ENCODE measurements around the gene LARGE2.

The LARGE2 gene

DNA sequence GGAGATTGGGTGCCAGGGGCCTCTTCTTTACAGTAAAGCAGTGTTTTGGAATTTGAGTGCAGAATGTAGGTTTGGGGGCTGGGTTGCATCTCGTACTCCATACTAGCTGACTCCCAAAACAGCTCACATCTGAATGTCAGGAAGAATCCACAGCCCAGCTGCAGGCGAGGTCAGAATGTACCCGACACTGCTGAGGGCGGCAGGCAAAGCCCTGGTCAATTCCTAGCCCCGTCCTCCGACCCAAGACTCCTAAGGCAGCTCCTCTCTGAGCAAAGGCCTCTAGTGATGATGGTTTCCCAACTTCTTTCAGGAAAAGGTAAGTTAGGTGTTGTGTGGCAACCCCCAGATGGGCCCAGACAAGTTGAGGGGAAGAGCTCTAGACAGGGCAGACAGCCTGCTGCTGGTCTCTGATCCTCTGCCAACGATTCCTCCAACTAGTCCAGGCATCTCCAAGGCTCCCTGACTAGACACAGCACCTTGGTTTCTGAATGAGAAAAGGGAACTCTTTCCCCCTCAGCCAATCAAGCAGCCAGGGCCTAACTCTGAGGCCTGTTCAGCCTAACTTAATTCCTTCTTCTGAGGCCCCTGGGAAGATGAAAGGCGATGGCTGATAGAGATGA lies 8.6 kb downstream of the LARGE2 start:
- no peak for DNase-seq

- no peak for DNase-seq
Measured at GRCh38 chr11:45931739-45932138, 9.3 kb downstream of the LARGE2 start.

DNA sequence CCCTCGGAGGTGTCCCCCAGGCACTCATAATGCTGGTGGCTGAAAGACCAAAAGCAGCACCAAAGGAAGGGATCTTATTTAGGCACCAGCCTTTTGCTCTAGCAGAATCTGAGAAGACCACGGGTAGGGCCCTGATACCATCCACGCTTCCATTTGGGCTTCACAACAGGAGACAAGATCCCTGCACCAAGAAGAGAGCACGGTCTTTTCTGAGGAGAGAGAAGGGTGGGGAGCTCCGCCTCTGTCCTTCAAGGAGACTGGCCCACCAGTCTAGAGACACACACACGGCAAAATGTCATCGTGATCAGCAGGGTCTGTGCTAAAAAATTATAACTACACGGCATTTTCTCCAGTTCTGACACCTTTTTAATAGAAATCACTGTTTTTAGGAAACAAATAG lies 9.8 kb downstream of the LARGE2 start:
- DNase-seq = no peak

DNA sequence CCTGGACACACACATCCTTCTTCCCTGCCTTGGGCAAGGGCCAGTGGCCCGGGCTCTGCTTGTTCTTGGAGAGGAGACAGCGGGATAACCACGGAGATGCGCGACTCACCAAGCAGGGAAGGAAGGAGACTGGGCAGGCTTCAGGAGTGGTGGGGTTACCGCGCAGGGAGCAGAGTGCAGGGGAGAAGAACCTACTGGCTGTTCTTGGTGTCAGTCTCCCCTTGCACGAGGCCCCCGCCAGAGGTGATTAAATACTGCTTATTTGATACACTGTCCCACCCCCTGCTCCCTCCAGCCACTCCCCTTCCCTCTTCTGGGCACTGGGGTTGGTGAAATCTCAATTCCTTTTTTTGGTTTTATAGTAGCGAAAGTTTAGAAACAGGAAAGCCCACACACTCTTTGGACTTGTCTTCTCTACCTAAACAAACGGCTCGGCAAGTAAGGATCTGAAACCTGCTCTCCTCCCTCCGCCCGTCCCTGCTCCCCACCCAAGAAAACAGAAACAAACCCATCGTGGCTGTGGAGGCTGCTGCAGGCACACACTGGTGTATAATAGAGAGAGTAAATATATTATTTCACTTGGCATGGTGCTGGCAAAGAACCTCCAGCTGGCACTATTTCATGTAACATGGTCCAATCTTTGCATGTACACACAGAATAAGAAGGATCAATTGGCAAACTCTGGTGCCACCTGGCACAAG lies 10.8 kb downstream of the LARGE2 start:
- DNase-seq = no peak

DNA sequence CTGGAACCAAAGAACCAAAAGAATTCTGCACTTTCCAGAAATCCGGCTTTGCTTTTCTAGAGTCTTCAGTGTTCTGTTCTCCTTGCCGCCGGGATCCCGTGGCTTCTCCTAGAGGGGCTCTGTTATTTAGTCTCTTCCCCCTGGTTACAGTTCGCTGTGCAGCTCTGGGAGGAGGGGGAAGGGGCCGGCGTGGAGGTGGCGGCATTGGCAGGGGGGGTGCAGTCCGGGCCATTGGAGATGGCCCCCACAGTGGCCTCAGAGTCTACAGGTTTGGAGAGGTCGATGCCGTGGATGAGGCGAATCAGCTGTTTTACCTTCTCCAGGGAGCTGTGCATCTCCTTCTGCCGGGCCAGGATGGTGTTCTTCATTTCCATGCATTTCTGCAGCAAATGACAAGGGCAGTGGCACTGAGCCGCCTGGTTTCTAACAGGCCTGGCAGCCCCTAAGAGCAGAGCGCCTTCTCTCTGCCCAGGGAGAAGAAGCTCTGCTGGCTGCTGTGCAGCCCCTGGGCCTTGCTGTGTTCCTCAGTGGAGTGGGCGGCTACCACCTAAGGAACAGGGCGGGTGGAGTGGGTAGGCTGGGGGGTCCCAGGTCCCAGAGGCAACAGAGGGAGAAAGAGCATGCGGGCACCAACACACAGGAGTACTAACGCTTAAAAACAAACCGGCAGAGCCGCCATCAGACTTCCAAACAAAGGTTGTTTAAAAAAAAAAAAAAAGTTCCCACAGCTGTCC lies 11.6 kb downstream of the LARGE2 start:
- DNase-seq = no peak

- no peak for DNase-seq
Measured at GRCh38 chr11:45934580-45935318, 12.3 kb downstream of the LARGE2 start.

DNA sequence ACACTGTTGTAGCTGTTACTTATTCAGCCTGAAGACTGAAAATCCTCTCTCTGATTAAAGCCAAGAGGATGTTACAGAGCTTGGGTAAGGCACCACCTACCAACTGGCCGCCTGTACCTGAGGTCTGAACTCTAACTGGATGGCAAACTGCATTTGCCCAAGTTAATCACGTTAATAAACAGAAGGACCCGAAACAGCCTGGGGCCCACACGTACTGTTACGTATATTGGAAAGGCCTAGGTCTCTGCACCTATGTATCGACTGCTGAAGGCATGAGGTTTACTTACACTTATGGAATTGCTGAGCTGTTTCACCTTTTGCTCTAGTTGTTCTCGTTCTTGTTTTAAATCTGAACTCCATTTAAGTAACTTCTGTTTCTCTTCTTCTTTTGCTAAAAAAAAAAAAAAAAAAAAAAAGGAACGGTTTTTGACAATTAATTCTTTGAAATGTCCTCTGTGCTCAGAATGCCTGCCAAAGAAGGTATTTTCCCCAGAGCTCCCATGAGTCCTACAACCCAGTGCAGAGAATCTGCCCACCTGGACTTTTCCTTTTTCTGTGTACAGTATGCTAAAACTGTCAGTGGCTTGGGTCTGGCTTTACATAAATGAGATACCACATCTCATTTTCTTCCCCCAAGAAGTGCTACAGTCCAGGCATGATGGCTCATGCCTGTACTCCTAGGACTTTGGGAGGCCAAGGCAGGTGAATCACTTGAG lies 13.1 kb downstream of the LARGE2 start:
- DNase-seq = no peak

DNA sequence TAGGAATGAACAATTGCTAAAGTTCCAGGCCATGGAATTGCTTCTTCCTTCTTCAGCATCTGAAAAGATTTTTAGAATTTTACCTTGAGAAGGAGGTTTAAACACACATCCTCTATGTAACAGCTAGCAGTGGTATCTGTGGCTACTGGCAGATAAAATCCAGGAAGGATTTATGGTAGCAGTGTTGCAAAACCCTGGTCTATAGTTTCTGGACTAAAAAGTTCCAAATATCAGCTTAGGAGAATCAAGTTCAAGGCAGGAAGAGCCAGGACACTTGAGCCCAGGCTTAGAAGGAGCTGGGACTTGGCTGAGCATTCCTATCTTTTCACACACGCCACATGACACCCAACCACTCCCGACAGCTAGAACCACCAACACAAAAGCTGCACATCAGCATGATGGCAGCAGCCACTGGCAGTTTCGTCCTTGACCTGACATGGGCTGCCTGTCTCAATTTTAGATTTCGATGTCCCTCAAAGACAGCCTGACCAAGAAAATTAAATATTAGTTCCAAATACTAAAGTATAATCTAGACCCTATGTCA lies 14.1 kb downstream of the LARGE2 start:
- no peak for DNase-seq

- no peak for DNase-seq
Measured at GRCh38 chr11:45937916-45938315, 15.5 kb downstream of the LARGE2 start.

DNA sequence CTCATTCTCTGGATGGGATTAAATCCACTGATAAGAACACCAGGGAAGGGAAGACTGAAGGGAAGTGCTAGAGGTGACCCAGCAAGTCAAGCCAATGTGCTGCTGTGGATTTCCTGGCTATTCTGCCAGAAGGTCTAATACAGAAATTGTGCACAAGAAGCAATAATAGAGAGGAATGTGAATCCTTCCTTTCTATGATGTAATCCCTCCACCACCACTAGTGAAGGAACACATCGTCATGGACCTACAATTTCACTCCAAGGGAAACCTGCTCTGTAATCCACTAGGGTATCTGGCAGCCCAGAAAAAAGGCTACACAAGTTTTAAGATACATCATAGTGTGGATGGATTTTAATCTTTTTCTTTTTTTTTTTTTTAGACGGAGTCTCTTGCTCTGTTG lies 17.4 kb downstream of the LARGE2 start:
- no peak for DNase-seq

GRCh38 chr11:45941285-45941684 lies 18.8 kb downstream of the LARGE2 start:
- DNase-seq = no peak

DNA sequence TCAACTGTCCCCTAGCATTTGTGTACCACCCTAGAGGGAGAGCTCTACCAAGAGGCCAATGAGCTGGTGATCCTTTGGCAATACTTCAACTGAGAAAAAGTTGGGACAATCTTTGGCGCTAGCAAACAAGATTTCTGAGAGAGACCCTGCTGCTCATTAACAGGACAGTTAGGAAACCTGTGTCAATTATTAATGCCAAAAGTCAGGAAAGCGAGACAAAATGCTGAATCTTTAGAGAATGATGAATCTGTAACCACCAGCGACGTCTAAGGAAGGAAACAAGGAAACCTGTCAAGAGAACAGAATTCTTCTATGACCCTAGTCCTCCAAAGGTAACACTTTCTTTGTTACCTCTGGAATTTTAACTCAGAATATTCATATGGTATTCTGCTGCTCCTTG lies 19.9 kb downstream of the LARGE2 start:
- DNase-seq = no peak

DNA sequence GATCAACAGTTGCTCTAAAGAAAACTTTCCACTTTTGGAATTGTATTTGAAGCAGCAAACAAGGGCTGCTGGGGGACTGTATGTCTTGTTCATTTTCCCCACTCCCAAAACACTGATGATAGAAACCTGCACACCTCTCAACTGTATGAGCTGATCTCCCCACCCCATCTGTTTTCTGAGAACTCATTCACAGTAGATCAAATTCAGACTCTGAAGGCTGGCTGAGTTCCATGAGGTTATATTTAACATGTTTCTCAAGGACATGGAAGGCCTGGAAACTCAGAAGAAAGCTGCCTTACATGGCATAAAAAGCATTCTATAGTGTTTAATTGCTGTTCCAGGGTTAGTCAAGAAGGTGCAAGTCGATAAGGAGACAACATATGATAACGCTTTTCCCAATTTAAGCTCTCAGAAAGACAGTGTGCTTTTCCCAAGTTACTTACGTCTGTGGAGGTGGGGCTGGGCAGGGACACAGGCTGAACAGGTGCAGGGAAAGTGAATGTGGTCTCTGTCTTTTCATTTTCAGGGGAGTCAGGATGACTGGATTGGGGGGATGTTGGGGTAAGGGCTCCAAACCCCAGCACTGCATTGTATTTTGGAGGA lies 23.0 kb downstream of the LARGE2 start:
- no peak for DNase-seq

GRCh38 chr11:45947885-45948284 lies 25.4 kb downstream of the LARGE2 start:
- DNase-seq = no peak

- no peak for DNase-seq
Measured at GRCh38 chr11:45948356-45948755, 25.9 kb downstream of the LARGE2 start.

- no peak for DNase-seq
Measured at GRCh38 chr11:45949992-45950407, 27.5 kb downstream of the LARGE2 start.

DNA sequence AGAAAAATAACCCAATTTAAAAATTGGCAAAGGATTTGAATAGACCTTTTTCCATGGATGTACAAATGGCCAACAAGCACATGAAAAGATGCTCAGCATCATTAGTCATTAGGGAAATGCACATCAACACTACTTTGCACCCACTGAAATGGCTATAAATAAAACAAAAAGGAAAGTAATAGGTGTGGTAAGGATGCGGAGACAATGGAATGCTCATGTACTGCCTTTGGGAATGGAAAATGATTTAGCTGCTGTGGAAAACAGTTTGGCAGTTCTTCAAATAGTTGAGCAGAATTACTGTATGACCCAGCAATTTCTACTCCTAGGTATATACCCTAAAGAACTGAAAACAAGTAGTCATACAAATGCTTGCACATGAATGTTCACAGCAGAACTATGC lies 37.4 kb downstream of the LARGE2 start:
- no peak for DNase-seq

- no peak for DNase-seq
Measured at GRCh38 chr11:45960387-45961095, 38.1 kb downstream of the LARGE2 start.

- no peak for DNase-seq
Measured at GRCh38 chr11:45961751-45962240, 39.3 kb downstream of the LARGE2 start.

GRCh38 chr11:45964911-45965389 lies 42.5 kb downstream of the LARGE2 start:
- DNase-seq = no peak

GRCh38 chr11:45967506-45967905 lies 45.0 kb downstream of the LARGE2 start:
- no peak for DNase-seq

Measured in activated gamma-delta T cell (primary cell).